Astrocyte of the cerebellum (primary cell): Measurements from ENCODE around the gene IQCE.

ENCODE experiments used
- DNase-seq: peaks from one replicate; pipeline ENCODE4 v3.0.0-alpha.2; 2011; ENCODE audit warnings: low read depth
- H3K4me3 ChIP-seq: 2 replicates; pipeline ENCODE4 v1.5.1; 2011; ENCODE audit warnings: mild to moderate bottlenecking, low read depth, low read length, moderate library complexity
- CTCF ChIP-seq: IDR thresholded peaks from 2 replicates; pipeline ENCODE4 v1.5.1; 2012; ENCODE audit warnings: low read length, low read depth, moderate library complexity, mild to moderate bottlenecking; ENCODE audit errors: missing control alignments
- in situ Hi-C: cut with HindIII; loops from 2 replicates; pipeline ENCODE4 v1.10.0; 2017; ENCODE audit warnings: low sequenced_read_pairs

Gene IQCE

GRCh38 chr7:2646680-2647571, 88.1 kb downstream of the IQCE start:
- in situ Hi-C loops = no loop called here
- no peak for DNase-seq
- no peak for TF ChIP-seq CTCF
- H3K4me3 ChIP-seq = no peak overlapping the region

GRCh38 chr7:2647594-2648172, 88.9 kb downstream of the IQCE start:
- DNase-seq = no peak
- TF ChIP-seq CTCF = no peak
- in situ Hi-C loops = no loop called here
- no peak overlapping the region for H3K4me3 ChIP-seq

- in situ Hi-C loops = no loop called here
- no peak overlapping the region for H3K4me3 ChIP-seq
- no peak for TF ChIP-seq CTCF
- no peak for DNase-seq
These were observed 90.5 kb downstream of the IQCE start for GRCh38 chr7:2649139-2649838.

GRCh38 chr7:2649991-2650390, 91.2 kb downstream of the IQCE start:
- in situ Hi-C loops = no loop called here
- H3K4me3 ChIP-seq = no peak overlapping the region
- no peak for TF ChIP-seq CTCF
- DNase-seq = no peak

- no peak for TF ChIP-seq CTCF
- no peak overlapping the region for H3K4me3 ChIP-seq
- no peak for DNase-seq
- in situ Hi-C loops = no loop called here
These were observed 91.7 kb downstream of the IQCE start for GRCh38 chr7:2650451-2650850.

- in situ Hi-C loops = no loop called here
- H3K4me3 ChIP-seq = no peak overlapping the region
- no peak for DNase-seq
- TF ChIP-seq CTCF = no peak
These were observed 92.6 kb downstream of the IQCE start for GRCh38 chr7:2651336-2651735.
